H1 (cell line): Measurements from ENCODE around the gene CPD. TPM values are rescaled to one million over a fixed set of nuclear protein-coding genes. Genes with fewer than 3 reads are reported as not detected.
A peak's percentile ranks its signal among the peaks of the same experiment; 100 is the strongest.

Experiments
- CTCF ChIA-PET: fragments of 300-600 bp; sonication (Branson Sonifier 250); formaldehyde crosslinking; loops from one replicate; lab custom pipeline; 2021; ENCODE audit not compliant: partially characterized antibody; lab: Charles Lee
- POLR2A ChIA-PET: fragments of 300-600 bp; sonication (Branson Sonifier 250); formaldehyde crosslinking; loops from one replicate; lab custom pipeline; 2021; ENCODE audit warnings: inconsistent platforms; ENCODE audit not compliant: partially characterized antibody; lab: Charles Lee
- DNase-seq, 2 experiments: peaks; one replicate each; pipeline versions ENCODE4 v3.0.0 to v3.0.0-alpha.2; 2010 to 2022; ENCODE audit warnings: low spot score in 2 of 2, low read depth in 1 of 2, mixed read lengths in 1 of 2
- FAIRE-seq: peaks from 2 replicates; lab custom pipeline; 2011; peaks lifted over from hg19 to GRCh38; lab: Jason Lieb, UNC
- H2AFZ ChIP-seq: 2 replicates; pipeline ENCODE4 v1.8.1; 2012; ENCODE audit warnings: low read length, inconsistent platforms
- H2AK5ac ChIP-seq: 2 replicates; pipeline ENCODE4 v1.6.1; 2013; ENCODE audit warnings: low read depth, low read length
- H2BK120ac ChIP-seq: replicated peaks from 2 replicates; pipeline ENCODE3; 2013; ENCODE audit warnings: low read depth, low read length, inconsistent platforms
- H2BK12ac ChIP-seq: 2 replicates; pipeline ENCODE4 v1.6.1; 2013; ENCODE audit warnings: low read depth, low read length
- H2BK15ac ChIP-seq: 2 replicates; pipeline ENCODE4 v1.6.1; 2013; ENCODE audit warnings: low read length
- H2BK20ac ChIP-seq: 2 replicates; pipeline ENCODE4 v1.6.1; 2013; ENCODE audit warnings: low read length
- H2BK5ac ChIP-seq: 2 replicates; pipeline ENCODE4 v1.6.1; 2013; ENCODE audit warnings: low read depth, low read length
- H3K14ac ChIP-seq: 2 replicates; pipeline ENCODE4 v1.6.1; 2013; ENCODE audit warnings: inconsistent platforms; ENCODE audit not compliant: insufficient read length
- H3K18ac ChIP-seq: 2 replicates; pipeline ENCODE4 v1.6.1; 2013; ENCODE audit warnings: low read length; ENCODE audit errors: extremely low read depth
- H3K23ac ChIP-seq: 2 replicates; pipeline ENCODE4 v1.6.1; 2013; ENCODE audit warnings: inconsistent platforms; ENCODE audit not compliant: insufficient read length
- H3K23me2 ChIP-seq: 2 replicates; pipeline ENCODE4 v1.6.1; 2013; ENCODE audit warnings: low read depth, low read length
- H3K27ac ChIP-seq: 2 replicates; pipeline ENCODE4 v1.6.1; 2011; ENCODE audit warnings: low read depth, low read length, inconsistent platforms
- H3K27me3 ChIP-seq, 4 experiments: replicated peaks in 1 of 4; 1 replicate in 1 of 4; 2 replicates in 3 of 4; pipeline versions ENCODE4 v1.6.1 to v1.8.1; 2011 to 2013; ENCODE audit warnings: low read length in 3 of 4, mild to moderate bottlenecking in 3 of 4, inconsistent platforms in 2 of 4, mixed read lengths in 2 of 4, moderate library complexity in 1 of 4; ENCODE audit not compliant: control insufficient read depth in 3 of 4, insufficient read depth in 3 of 4; ENCODE audit errors: extremely low read depth in 1 of 4
- H3K36me3 ChIP-seq, 4 experiments: 2 replicates each; pipeline versions ENCODE4 v1.6.1 to v1.8.1; 2011 to 2013; ENCODE audit warnings: mild to moderate bottlenecking in 4 of 4, low read length in 3 of 4, moderate library complexity in 2 of 4, control low read depth in 1 of 4, inconsistent platforms in 1 of 4; ENCODE audit not compliant: insufficient read depth in 4 of 4, control insufficient read depth in 2 of 4
- H3K4ac ChIP-seq: replicated peaks from 2 replicates; pipeline ENCODE3; 2013; ENCODE audit warnings: low read length, low read depth, mixed read lengths, inconsistent platforms; ENCODE audit not compliant: insufficient read length
- H3K4me1 ChIP-seq, 4 experiments: replicated peaks in 1 of 4; 1 replicate in 1 of 4; 2 replicates in 3 of 4; pipeline versions ENCODE4 v1.6.1 to v1.8.1; 2011 to 2013; ENCODE audit warnings: low read length in 3 of 4, inconsistent platforms in 2 of 4, mixed read lengths in 1 of 4; ENCODE audit not compliant: insufficient read depth in 4 of 4, control insufficient read depth in 3 of 4
- H3K4me2 ChIP-seq, 2 experiments: 2 replicates each; pipeline versions ENCODE4 v1.6.1 to v1.8.1; 2011 to 2013; ENCODE audit warnings: low read depth in 2 of 2, low read length in 2 of 2, control low read depth in 1 of 2, inconsistent platforms in 1 of 2, mild to moderate bottlenecking in 1 of 2; ENCODE audit not compliant: insufficient read depth in 1 of 2
- H3K4me3 ChIP-seq, 4 experiments: fragments of 200-600, 300-600 bp in 1 of 4; sonication (generic), shearing (Covaris generic), sonication (Bioruptor Twin) in 1 of 4; 2 replicates each; pipeline versions ENCODE4 v1.5.1 to v1.8.1; 2011 to 2016; ENCODE audit warnings: low read length in 4 of 4, low read depth in 3 of 4, control low read depth in 2 of 4, inconsistent platforms in 2 of 4, mild to moderate bottlenecking in 2 of 4, mixed read lengths in 1 of 4, moderate library complexity in 1 of 4; ENCODE audit not compliant: insufficient read depth in 2 of 4; ENCODE audit errors: extremely low read depth in 1 of 4
- H3K56ac ChIP-seq: replicated peaks from 2 replicates; pipeline ENCODE3; 2013; ENCODE audit warnings: low read depth, mild to moderate bottlenecking, mixed read lengths, low read length, inconsistent platforms; ENCODE audit not compliant: insufficient read length
- H3K79me1 ChIP-seq: 2 replicates; pipeline ENCODE4 v1.6.1; 2013; ENCODE audit warnings: low read depth, low read length, control low read depth
- H3K79me2 ChIP-seq, 2 experiments: 2 replicates each; pipeline versions ENCODE4 v1.6.1 to v1.8.1; 2012 to 2013; ENCODE audit warnings: low read length in 2 of 2, mild to moderate bottlenecking in 2 of 2, inconsistent platforms in 1 of 2; ENCODE audit not compliant: insufficient read depth in 2 of 2, control insufficient read depth in 1 of 2
- H3K9ac ChIP-seq, 4 experiments: replicated peaks in 1 of 4; 1 replicate in 1 of 4; 2 replicates in 3 of 4; pipeline versions ENCODE4 v1.6.1 to v1.8.1; 2011 to 2013; ENCODE audit warnings: low read depth in 3 of 4, low read length in 3 of 4, control low read depth in 2 of 4, mild to moderate bottlenecking in 2 of 4, moderate library complexity in 2 of 4, inconsistent platforms in 1 of 4; ENCODE audit errors: extremely low read depth in 1 of 4
- H3K9me3 ChIP-seq, 2 experiments: 2 replicates each; pipeline versions ENCODE4 v1.6.1 to v1.8.1; 2012 to 2013; ENCODE audit warnings: mild to moderate bottlenecking in 2 of 2, moderate library complexity in 2 of 2, control low read depth in 1 of 2, inconsistent platforms in 1 of 2, low read depth in 1 of 2, low read length in 1 of 2, mixed read lengths in 1 of 2; ENCODE audit not compliant: insufficient read depth in 2 of 2
- H4K20me1 ChIP-seq, 2 experiments: replicated peaks in 1 of 2; 2 replicates each; pipeline versions ENCODE3 to v1.8.1; 2011 to 2013; ENCODE audit warnings: inconsistent platforms in 2 of 2, low read length in 2 of 2, mild to moderate bottlenecking in 1 of 2; ENCODE audit not compliant: insufficient read depth in 2 of 2, control insufficient read depth in 1 of 2
- H4K5ac ChIP-seq: 2 replicates; pipeline ENCODE4 v1.6.1; 2013; ENCODE audit warnings: low read length, low read depth, mixed read lengths, inconsistent platforms; ENCODE audit not compliant: insufficient read length
- H4K8ac ChIP-seq: 2 replicates; pipeline ENCODE4 v1.8.0; 2013; ENCODE audit warnings: mild to moderate bottlenecking, moderate library complexity, low read length, inconsistent platforms; ENCODE audit not compliant: insufficient read depth; ENCODE audit errors: extremely low read depth
- H4K91ac ChIP-seq: replicated peaks from 2 replicates; pipeline ENCODE3; 2013; ENCODE audit warnings: low read length, mixed read lengths, inconsistent platforms; ENCODE audit not compliant: insufficient read length
- ASH2L ChIP-seq: fragments of 200-600, 300-600 bp; sonication (generic); IDR thresholded peaks from one replicate; pipeline ENCODE4 v1.7.1; 2017; ENCODE audit warnings: low read length
- ATF2 ChIP-seq: IDR thresholded peaks from 2 replicates; pipeline ENCODE4 v1.6.1; 2012; ENCODE audit warnings: low read length, inconsistent platforms
- CREB1 ChIP-seq: IDR thresholded peaks from 2 replicates; pipeline ENCODE4 v1.6.1; 2012; ENCODE audit warnings: inconsistent platforms
- EP300 ChIP-seq, 2 experiments: IDR thresholded peaks; 1 replicate in 1 of 2; 2 replicates in 1 of 2; pipeline ENCODE4 v1.6.1; 2011 to 2012; ENCODE audit warnings: low read depth in 2 of 2, low read length in 2 of 2, mild to moderate bottlenecking in 2 of 2, borderline replicate concordance in 1 of 2, inconsistent platforms in 1 of 2, moderate library complexity in 1 of 2
- FOSL1 ChIP-seq: IDR thresholded peaks from 2 replicates; pipeline ENCODE4 v1.6.1; 2011; ENCODE audit warnings: mild to moderate bottlenecking, low read depth, low read length, moderate library complexity; ENCODE audit not compliant: insufficient read depth
- GABPA ChIP-seq: IDR thresholded peaks from 2 replicates; pipeline ENCODE4 v1.6.1; 2011; ENCODE audit warnings: mild to moderate bottlenecking, low read length, moderate library complexity, borderline replicate concordance; ENCODE audit not compliant: insufficient read depth
- JUN ChIP-seq: IDR thresholded peaks from 2 replicates; pipeline ENCODE4 v1.6.1; 2011; ENCODE audit warnings: low read depth, mild to moderate bottlenecking, improper control_type of control experiment, low read length
- MAFK ChIP-seq: IDR thresholded peaks from 2 replicates; pipeline ENCODE4 v1.6.1; 2012; ENCODE audit warnings: low read depth, mild to moderate bottlenecking, improper control_type of control experiment, low read length
- POLR2A ChIP-seq, 2 experiments: IDR thresholded peaks; 1 replicate in 1 of 2; 2 replicates in 1 of 2; pipeline ENCODE4 v1.6.1; 2011; ENCODE audit warnings: low read depth in 2 of 2, low read length in 2 of 2, mild to moderate bottlenecking in 2 of 2; ENCODE audit errors: control extremely low read depth in 1 of 2
- RFX5 ChIP-seq: IDR thresholded peaks from 2 replicates; pipeline ENCODE4 v1.6.1; 2011; ENCODE audit warnings: low read depth, low read length, improper control_type of control experiment, borderline replicate concordance
- SIRT6 ChIP-seq: IDR thresholded peaks from one replicate; pipeline ENCODE4 v1.7.1; 2012; ENCODE audit warnings: low read length, inconsistent platforms
- SP1 ChIP-seq: IDR thresholded peaks from 2 replicates; pipeline ENCODE4 v1.6.1; 2011; ENCODE audit warnings: low read depth, low read length
- TEAD4 ChIP-seq: IDR thresholded peaks from 2 replicates; pipeline ENCODE4 v1.6.1; 2012; ENCODE audit warnings: low read depth, low read length, inconsistent platforms, mixed read lengths
- YY1 ChIP-seq: IDR thresholded peaks from 2 replicates; pipeline ENCODE4 v1.6.1; 2011; ENCODE audit warnings: low read depth, mild to moderate bottlenecking, low read length
- ZNF274 ChIP-seq: IDR thresholded peaks from 2 replicates; pipeline ENCODE4 v1.7.0; 2012; ENCODE audit warnings: low read length, borderline replicate concordance; ENCODE audit errors: extremely low read depth
- polyA plus RNA-seq, 7 experiments: library from polyadenylated mRNA; depleted of rRNA in 3 of 7; stranded (reverse) in 5 of 7; unstranded in 2 of 7; fragments of >200 nt in 5 of 7; fragments of 200-250 nt in 2 of 7; gene quantifications; 1 replicate in 5 of 7; 2 replicates in 1 of 7; 4 replicates in 1 of 7; pipeline versions ENCODE4 v1.2.1 to v1.2.3, GENCODE V29; 2011 to 2013; ENCODE audit warnings: missing spikeins in 2 of 7, mixed read lengths in 2 of 7
- total RNA-seq: library from RNA; stranded (reverse); fragmentation: NEBNext Ultra II Directional; extraction: Animal tissue kit (Norgen Biotek cat#: 25700); gene quantifications from 2 replicates; pipeline ENCODE4 v1.2.1, GENCODE V29; 2021

The CPD gene
- total and polyA plus RNA-seq, 2 of the 8 experiments (the other 6 are each of a cell fraction or from before 2014, with no cell fraction given), result 8.6 to 46.2 TPM

GRCh38 chr17:30482555-30482954 lies 103.8 kb downstream of the CPD start:
- Histone ChIP-seq H2AK5ac (no peak overlapping the region), H3K14ac (no peak overlapping the region), H3K79me2 (peaks cover 3 to 17% of the 10 kb centered on the region in 2 experiments; a peak in 3 of 4 replicates), H2BK12ac (no peak overlapping the region), H4K91ac (no peak overlapping the region), H2AFZ (no peak overlapping the region), H3K9me3 (no peaks in the 10 kb centered on the region), H2BK5ac (no peak overlapping the region), H3K27me3 (no peaks in the 10 kb centered on the region), H3K4me3 (no peak overlapping the region), H2BK20ac (no peak overlapping the region), H3K56ac (no peak overlapping the region), H3K23ac (no peak overlapping the region), H4K8ac (no peak overlapping the region), H3K79me1 (no peaks in the 10 kb centered on the region), H4K20me1 (no peaks in the 10 kb centered on the region), H3K9ac (peak overlapping the region in 1 of 4 experiments; percentile 34; a peak in 1 of 7 replicates), H3K36me3 (peaks cover 3 to 60% (median 31%) of the 10 kb centered on the region in 4 experiments; a peak in 7 of 8 replicates), H2BK15ac (no peak overlapping the region), H3K4me2 (no peak overlapping the region), H4K5ac (no peak overlapping the region), H3K27ac (no peak overlapping the region), H3K23me2 (no peaks in the 10 kb centered on the region), H3K4me1 (no peaks in the 10 kb centered on the region), H3K18ac (no peak overlapping the region), H3K4ac (no peak overlapping the region), H2BK120ac (no peak overlapping the region)
- POLR2A ChIA-PET, result no interaction called here
- DNase-seq (no peak), FAIRE-seq (no peak)
- CTCF ChIA-PET, result interaction anchor here (0.7 to 1.0 kb wide), 2 partner anchors 83 to 128 kb away, joined by 3 to 5 read pairs; no protein-coding TSS in a partner anchor
- TF ChIP-seq MAFK, result no peak
- TF ChIP-seq SIRT6, result no peak
- TF ChIP-seq CREB1, result no peak
- no peak for TF ChIP-seq YY1
- TF ChIP-seq FOSL1, result no peak
- TF ChIP-seq SP1, result no peak
- TF ChIP-seq POLR2A (IDR thresholded peaks at IDR 0.05; ENCODE audit: control extremely low read depth in 1 of 2, low read depth in 2 of 2, low read length in 2 of 2), result no peak
- TF ChIP-seq ZNF274, result no peak
- TF ChIP-seq EP300 (IDR thresholded peaks at IDR 0.05; ENCODE audit: borderline replicate concordance in 1 of 2, low read depth in 2 of 2, low read length in 2 of 2), result no peak
- no peak for TF ChIP-seq ASH2L
- no peak for TF ChIP-seq JUN
- no peak for TF ChIP-seq RFX5
- no peak for TF ChIP-seq ATF2
- TF ChIP-seq TEAD4, result no peak
- no peak for TF ChIP-seq GABPA
